ENCODE data around the gene NLGN1. TPM values are rescaled to one million over a fixed set of nuclear protein-coding genes. Genes with fewer than 3 reads are reported as not detected.

Gene NLGN1
- total and polyA plus RNA-seq, 2 experiments from 2014 or later, result 5.3 to 10.9 TPM

GRCh38 chr3:173702561-173702960, 305.0 kb downstream of the NLGN1 start:
- no peak overlapping the region for H3K4me3 ChIP-seq
- no peaks in the 10 kb centered on the region for H3K9me3 ChIP-seq (ENCODE audit: low read depth)
- no peaks in the 10 kb centered on the region for H3K27me3 ChIP-seq
- H3K4me1 ChIP-seq (ENCODE audit: low read depth), result no peaks in the 10 kb centered on the region
- DNase-seq (ENCODE audit: low read depth in 1 of 2, low spot score in 1 of 2), result no peak
- TF ChIP-seq CTCF (IDR thresholded peaks at IDR 0.05; ENCODE audit: low read depth, low read length), result no peak
- no peaks in the 10 kb centered on the region for H3K36me3 ChIP-seq
- no peak overlapping the region for H3K27ac ChIP-seq

- no peak for DNase-seq (ENCODE audit: low read depth in 1 of 2, low spot score in 1 of 2)
- no peak for TF ChIP-seq CTCF (IDR thresholded peaks at IDR 0.05; ENCODE audit: low read depth, low read length)
- no peaks in the 10 kb centered on the region for H3K27me3 ChIP-seq
- no peak overlapping the region for H3K27ac ChIP-seq
- no peaks in the 10 kb centered on the region for H3K36me3 ChIP-seq
- no peaks in the 10 kb centered on the region for H3K4me1 ChIP-seq (ENCODE audit: low read depth)
- no peaks in the 10 kb centered on the region for H3K9me3 ChIP-seq (ENCODE audit: low read depth)
- no peak overlapping the region for H3K4me3 ChIP-seq
Measured at GRCh38 chr3:173703771-173704170, 306.2 kb downstream of the NLGN1 start.

- no peak overlapping the region for H3K4me3 ChIP-seq
- no peaks in the 10 kb centered on the region for H3K27me3 ChIP-seq
- no peak for DNase-seq (ENCODE audit: low read depth in 1 of 2, low spot score in 1 of 2)
- H3K36me3 ChIP-seq, result no peaks in the 10 kb centered on the region
- H3K4me1 ChIP-seq (ENCODE audit: low read depth), result no peaks in the 10 kb centered on the region
- H3K9me3 ChIP-seq (ENCODE audit: low read depth), result no peaks in the 10 kb centered on the region
- no peak for TF ChIP-seq CTCF (IDR thresholded peaks at IDR 0.05; ENCODE audit: low read depth, low read length)
- no peak overlapping the region for H3K27ac ChIP-seq
Measured at GRCh38 chr3:173706630-173707029, 309.1 kb downstream of the NLGN1 start.

- Histone ChIP-seq H3K36me3 (no peaks in the 10 kb centered on the region), H3K27me3 (no peaks in the 10 kb centered on the region), H3K4me3 (no peak overlapping the region), H3K27ac (no peak overlapping the region), H3K4me1 (ENCODE audit: low read depth) (no peaks in the 10 kb centered on the region), H3K9me3 (ENCODE audit: low read depth) (no peaks in the 10 kb centered on the region)
- no peak for TF ChIP-seq CTCF (IDR thresholded peaks at IDR 0.05; ENCODE audit: low read depth, low read length)
- no peak for DNase-seq (ENCODE audit: low read depth in 1 of 2, low spot score in 1 of 2)
Measured at GRCh38 chr3:173708191-173708590, 310.6 kb downstream of the NLGN1 start.

- peak in 1 of 2 donors; percentile 10 for DNase-seq (ENCODE audit: low read depth in 1 of 2, low spot score in 1 of 2)
- no peaks in the 10 kb centered on the region for H3K27me3 ChIP-seq
- no peak overlapping the region for H3K27ac ChIP-seq
- H3K4me3 ChIP-seq, result no peak overlapping the region
- no peaks in the 10 kb centered on the region for H3K36me3 ChIP-seq
- no peaks in the 10 kb centered on the region for H3K4me1 ChIP-seq (ENCODE audit: low read depth)
- no peaks in the 10 kb centered on the region for H3K9me3 ChIP-seq (ENCODE audit: low read depth)
- no peak for TF ChIP-seq CTCF (IDR thresholded peaks at IDR 0.05; ENCODE audit: low read depth, low read length)
Measured at GRCh38 chr3:173709026-173709425, 311.5 kb downstream of the NLGN1 start.

- no peaks in the 10 kb centered on the region for H3K9me3 ChIP-seq (ENCODE audit: low read depth)
- H3K36me3 ChIP-seq, result no peaks in the 10 kb centered on the region
- no peak for TF ChIP-seq CTCF (IDR thresholded peaks at IDR 0.05; ENCODE audit: low read depth, low read length)
- H3K27me3 ChIP-seq, result no peaks in the 10 kb centered on the region
- H3K27ac ChIP-seq, result no peak overlapping the region
- no peaks in the 10 kb centered on the region for H3K4me1 ChIP-seq (ENCODE audit: low read depth)
- peak in 1 of 2 donors; percentile 14 for DNase-seq (ENCODE audit: low read depth in 1 of 2, low spot score in 1 of 2)
- no peak overlapping the region for H3K4me3 ChIP-seq
Measured at GRCh38 chr3:173711619-173712018, 314.1 kb downstream of the NLGN1 start.

Measured in cardiac muscle cell (in vitro differentiated cells and primary cell).